HFF-Myc (cell line): Measurements from ENCODE around the gene VEGFA.

Experiments used
- DNase-seq: peaks from one replicate; pipeline ENCODE4 v3.0.0-alpha.2; 2011; ENCODE audit warnings: low read depth; ENCODE audit errors: extremely low read depth
- H3K4me3 ChIP-seq: replicated peaks from 2 replicates; pipeline ENCODE4 v1.5.1; 2011; ENCODE audit warnings: low read depth, mild to moderate bottlenecking, control low read depth, low read length
- TF ChIP-seq, protein P1 (sequence below): IDR thresholded peaks from 2 replicates; pipeline ENCODE4 v1.5.1; 2012; ENCODE audit warnings: mild to moderate bottlenecking, low read depth, low read length, control low read depth; ENCODE audit errors: missing control alignments

VEGFA gene

DNA sequence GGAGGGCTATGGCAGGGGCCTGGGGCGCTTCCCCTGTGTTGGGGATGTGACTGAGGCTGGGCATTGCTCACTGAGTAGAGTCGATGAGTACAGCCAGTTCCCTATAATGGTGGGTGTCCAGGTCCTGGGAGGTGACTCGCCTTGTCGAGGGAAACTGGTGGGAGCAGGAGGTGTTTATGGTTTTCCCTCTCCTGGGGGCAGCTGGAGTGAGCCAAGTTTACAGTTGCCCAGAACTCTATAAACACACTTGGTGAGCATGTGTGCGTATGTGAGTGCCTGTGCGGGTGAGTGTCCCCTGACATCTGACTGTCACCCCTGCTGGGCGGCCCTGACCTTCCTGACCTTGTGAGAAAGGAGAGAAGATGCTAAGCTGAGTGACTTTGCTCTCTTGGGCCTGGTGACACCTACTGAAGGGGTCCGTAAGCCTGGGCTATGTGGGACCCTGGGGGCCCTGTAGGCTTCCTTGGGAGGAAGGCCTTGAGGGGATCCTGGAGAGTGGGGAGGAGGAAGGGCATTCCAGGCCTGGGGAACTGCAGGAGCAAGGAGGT, 65.9 kb downstream of the VEGFA start:
- TF ChIP-seq, protein P1, sequence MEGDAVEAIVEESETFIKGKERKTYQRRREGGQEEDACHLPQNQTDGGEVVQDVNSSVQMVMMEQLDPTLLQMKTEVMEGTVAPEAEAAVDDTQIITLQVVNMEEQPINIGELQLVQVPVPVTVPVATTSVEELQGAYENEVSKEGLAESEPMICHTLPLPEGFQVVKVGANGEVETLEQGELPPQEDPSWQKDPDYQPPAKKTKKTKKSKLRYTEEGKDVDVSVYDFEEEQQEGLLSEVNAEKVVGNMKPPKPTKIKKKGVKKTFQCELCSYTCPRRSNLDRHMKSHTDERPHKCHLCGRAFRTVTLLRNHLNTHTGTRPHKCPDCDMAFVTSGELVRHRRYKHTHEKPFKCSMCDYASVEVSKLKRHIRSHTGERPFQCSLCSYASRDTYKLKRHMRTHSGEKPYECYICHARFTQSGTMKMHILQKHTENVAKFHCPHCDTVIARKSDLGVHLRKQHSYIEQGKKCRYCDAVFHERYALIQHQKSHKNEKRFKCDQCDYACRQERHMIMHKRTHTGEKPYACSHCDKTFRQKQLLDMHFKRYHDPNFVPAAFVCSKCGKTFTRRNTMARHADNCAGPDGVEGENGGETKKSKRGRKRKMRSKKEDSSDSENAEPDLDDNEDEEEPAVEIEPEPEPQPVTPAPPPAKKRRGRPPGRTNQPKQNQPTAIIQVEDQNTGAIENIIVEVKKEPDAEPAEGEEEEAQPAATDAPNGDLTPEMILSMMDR, result no peak
- DNase-seq, result no peak
- no peak overlapping the region for H3K4me3 ChIP-seq
